ENCODE measurements around the gene ZBTB18.
"Not testable (repeated sequence)": the region's sequence is repeated elsewhere in the genome, so short reads cannot be mapped to it uniquely, and the experiment has no call there.

ZBTB18 gene

GRCh38 chr1:244050835-244051444 lies at the start of gene ZBTB18:
Gene ZBTB18, plus strand, starts transcription at chr1:244051283. Its CDS starts 149 bp downstream, at chr1:244051432.
- no peak for DNase-seq

- DNase-seq = no peak
Observed at GRCh38 chr1:244002721-244003120, 48.4 kb upstream of the ZBTB18 start.

DNA sequence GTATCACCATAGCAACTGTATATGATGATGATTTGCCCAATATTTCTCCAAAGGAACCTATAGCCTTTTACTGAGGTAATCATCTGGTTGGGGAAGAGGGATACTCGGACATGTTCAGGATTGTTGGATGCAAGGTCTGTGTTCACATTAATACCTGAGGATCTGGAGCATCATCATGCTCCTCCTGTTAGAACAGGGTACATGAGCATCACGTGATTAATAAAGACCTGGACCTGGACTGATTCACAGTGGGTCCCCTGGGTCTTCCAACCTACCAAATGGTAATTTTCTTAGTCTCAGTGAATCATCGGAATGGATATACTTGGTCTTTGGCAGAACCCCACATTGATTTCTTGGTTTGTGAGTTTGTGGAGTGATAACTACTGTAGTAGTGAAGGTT lies 45.6 kb upstream of the ZBTB18 start:
- DNase-seq = no peak

DNA sequence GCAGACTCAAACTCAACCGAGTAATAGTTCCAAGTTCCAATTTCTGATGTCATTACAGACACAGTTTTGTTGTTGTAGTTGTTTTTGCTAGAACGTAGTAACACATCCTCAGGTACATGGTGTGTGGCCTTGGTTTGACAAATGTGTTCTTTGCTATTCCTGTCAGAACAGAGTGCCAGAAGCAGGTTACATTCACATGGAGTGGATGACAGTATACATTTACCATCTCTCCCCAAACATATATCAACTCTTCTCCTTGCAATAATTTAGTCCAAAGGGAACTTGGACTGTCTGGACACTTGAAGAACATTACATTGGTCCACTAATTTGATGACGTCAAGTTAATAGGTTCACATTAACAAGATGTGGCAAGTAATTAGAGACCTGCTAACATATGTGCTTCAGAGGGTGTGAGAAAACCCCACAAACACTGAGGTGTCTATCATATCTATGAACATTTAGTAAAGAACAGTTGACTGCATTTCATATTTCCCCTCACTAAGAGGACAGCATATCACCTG lies 44.6 kb upstream of the ZBTB18 start:
- DNase-seq = no peak

DNA sequence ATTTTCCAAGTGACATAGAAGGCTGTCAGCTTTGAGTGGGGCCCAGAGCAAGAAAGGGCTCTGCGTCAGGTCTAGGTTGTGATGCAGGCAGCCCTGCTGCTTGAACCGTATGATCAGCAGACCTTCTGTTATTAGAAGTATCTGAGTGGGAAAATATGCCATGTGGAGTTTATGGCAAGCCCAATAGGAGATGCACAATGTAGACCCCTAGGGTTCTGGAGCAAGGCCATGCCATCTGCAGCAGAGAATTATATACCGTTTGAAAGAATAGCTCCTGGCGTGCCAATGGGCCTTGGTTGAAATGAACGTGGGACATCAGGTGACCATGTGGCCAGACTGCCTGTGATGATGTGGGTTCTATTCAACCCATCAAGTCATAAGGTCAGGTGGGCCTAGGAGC lies 44.1 kb upstream of the ZBTB18 start:
- no peak for DNase-seq

GRCh38 chr1:244010191-244010590 lies 40.9 kb upstream of the ZBTB18 start:
- DNase-seq = no peak

DNA sequence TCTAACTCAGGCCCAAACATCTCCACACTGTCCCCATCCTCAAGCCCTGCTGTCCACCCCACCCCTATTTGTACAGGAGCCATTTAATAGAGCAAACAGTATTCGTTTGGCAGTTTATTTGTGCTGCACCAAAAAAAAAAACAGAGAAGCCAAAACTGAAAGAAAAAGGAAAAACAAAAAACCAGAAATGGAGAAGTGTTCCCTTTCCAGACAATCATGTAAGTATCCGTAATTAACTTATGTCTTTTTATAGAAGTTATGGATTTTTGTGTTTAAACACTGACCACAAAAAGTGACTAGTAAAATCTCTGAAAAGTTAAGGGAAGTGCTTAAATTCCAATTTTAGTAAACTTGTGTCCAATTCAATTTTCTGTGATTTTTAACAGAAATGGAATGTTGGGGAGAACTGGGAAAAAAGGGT lies 40.4 kb upstream of the ZBTB18 start:
- no peak for DNase-seq

- no peak for DNase-seq
Observed at GRCh38 chr1:244011271-244011670, 39.8 kb upstream of the ZBTB18 start.

GRCh38 chr1:244011786-244012185 lies 39.3 kb upstream of the ZBTB18 start:
- no peak for DNase-seq

DNA sequence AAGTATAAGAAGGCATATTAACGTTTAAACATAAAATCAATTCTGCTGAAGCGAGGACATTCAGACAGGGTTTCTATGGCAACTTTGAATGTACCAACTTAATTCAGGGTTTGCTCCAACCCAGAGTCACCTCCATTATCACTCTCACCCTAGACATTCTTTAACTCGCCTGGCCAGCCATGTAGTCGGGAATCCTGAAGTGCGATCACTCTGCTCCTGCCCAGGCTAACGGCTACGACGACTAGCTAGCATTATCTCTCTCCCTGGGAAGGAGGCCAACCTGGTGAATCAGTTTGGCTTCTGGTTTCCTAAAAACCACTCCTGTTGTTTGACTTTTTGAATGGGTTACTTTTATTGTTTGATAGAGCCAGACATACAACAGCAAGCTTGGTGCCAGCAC lies 38.9 kb upstream of the ZBTB18 start:
- DNase-seq = no peak

DNA sequence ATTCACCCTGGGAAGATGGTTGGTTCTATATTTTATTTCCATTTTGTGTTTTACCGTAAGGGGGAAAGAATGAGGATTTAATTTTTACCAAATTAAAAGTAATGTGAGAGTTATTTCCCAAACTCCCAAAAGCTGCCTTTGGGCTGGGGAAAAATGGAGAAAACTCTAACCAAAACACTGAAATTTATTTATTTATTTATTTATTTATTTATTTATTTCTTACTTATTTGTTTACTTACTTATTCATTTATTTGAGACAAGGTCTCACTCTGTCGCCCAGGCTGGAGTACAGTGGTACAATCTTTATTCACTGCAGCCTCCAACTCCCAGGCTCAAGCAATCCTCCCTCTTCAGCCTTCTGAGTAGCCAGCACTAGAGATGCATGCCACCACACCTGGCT lies 38.0 kb upstream of the ZBTB18 start:
- no peak for DNase-seq

GRCh38 chr1:244014862-244015261 lies 36.2 kb upstream of the ZBTB18 start:
- not testable (repeated sequence) for DNase-seq

- no peak for DNase-seq
Observed at GRCh38 chr1:244019982-244020485, 31.0 kb upstream of the ZBTB18 start.

GRCh38 chr1:244021427-244021826 lies 29.7 kb upstream of the ZBTB18 start:
- DNase-seq = no peak

DNA sequence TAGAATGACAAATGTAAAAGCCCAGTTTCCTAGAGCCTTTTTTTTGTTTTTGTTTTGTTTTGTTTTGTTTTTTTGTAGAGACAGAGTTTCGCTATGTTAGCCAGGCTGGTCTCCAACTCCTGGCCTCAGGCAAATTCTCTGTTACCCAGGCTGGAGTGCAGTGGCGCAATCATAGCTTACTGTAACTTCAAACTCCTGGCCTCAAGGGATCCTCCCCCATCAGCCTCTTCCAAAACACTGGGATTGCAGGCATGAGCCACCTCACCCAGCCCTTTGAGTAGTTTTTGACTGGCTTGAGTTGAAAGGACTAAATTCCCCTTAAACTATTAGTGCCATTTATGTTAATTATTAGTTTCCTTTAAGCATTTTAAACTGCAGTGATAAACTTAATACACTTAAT lies 28.8 kb upstream of the ZBTB18 start:
- DNase-seq = no peak

DNA sequence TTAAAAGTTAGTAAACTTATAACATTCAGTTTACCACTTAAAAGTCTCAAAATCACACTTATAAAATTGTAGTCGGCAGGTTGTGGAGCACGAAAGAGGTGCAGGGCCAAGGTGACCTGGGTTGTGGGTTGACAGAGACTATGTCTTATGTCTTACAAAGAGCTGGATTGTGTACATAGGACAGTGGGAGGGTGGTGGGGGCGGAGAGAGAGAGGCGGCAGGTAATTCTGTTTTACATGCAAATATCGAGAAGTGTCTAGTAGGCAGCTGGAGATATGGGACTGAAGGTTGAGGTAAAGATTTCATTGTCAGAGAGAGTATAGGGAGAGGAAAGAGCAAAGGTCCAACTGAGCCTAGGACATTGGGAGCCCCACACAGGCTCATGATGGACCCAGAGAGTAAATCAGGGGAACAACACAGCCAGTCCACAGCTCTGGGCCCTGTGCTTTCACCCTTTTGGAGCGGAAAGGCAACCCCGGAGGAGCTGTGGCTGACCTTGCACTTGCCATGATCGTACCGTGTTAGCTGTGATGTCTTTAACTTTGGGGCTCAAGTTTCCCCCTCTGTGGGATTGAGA lies 28.1 kb upstream of the ZBTB18 start:
- no peak for DNase-seq

- DNase-seq = no peak
Observed at GRCh38 chr1:244027491-244028145, 23.5 kb upstream of the ZBTB18 start.

GRCh38 chr1:244028701-244029100 lies 22.4 kb upstream of the ZBTB18 start:
- DNase-seq = no peak

DNA sequence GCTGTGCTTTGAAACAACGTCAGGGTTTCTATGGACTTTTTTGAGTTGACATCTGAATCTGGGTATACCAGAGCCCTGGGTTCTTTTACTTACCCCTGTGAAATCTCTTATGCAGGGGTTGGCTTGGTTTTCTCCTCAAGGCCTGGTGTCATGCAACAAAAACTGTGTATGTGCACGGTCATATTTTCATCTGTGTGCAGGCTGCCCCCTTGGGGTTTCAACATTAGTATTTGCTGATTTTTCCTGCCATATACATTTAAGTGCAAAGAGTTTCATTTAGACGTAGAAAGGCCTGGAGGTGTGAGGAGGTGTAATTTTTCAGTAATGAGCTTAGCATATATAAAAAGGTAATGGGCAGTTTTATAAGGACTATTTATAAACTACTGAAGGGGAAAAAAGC lies 22.0 kb upstream of the ZBTB18 start:
- no peak for DNase-seq

GRCh38 chr1:244030481-244031040 lies 20.5 kb upstream of the ZBTB18 start:
- no peak for DNase-seq

- no peak for DNase-seq
Observed at GRCh38 chr1:244035358-244035757, 15.7 kb upstream of the ZBTB18 start.

- DNase-seq = no peak
Observed at GRCh38 chr1:244037252-244037651, 13.8 kb upstream of the ZBTB18 start.

- DNase-seq = no peak
Observed at GRCh38 chr1:244041466-244042120, 9.5 kb upstream of the ZBTB18 start.
